Pulmonary artery endothelial cell (primary cell): Measurements from ENCODE around the gene SLC25A21. TPM values are rescaled to one million over a fixed set of nuclear protein-coding genes. Genes with fewer than 3 reads are reported as not detected.

Source experiments
- DNase-seq: peaks from one replicate; pipeline ENCODE4 v3.0.0-alpha.2; 2011; ENCODE audit warnings: low read depth, low spot score
- total RNA-seq: library from RNA; depleted of rRNA; stranded (reverse); fragments of >200 nt; gene quantifications from 2 replicates; pipeline ENCODE4 v1.2.3, GENCODE V29; 2014

The SLC25A21 gene
- total RNA-seq, 1 donor from 2014 or later, result 2.2 TPM

- no peak for DNase-seq
Measured at GRCh38 chr14:37046815-37047214, 125.6 kb downstream of the SLC25A21 start.

GRCh38 chr14:37045340-37046061, 126.9 kb downstream of the SLC25A21 start:
- DNase-seq, result no peak

- DNase-seq, result no peak
Measured at GRCh38 chr14:37037636-37038387, 134.6 kb downstream of the SLC25A21 start.

- no peak for DNase-seq
Measured at GRCh38 chr14:37036669-37037341, 135.6 kb downstream of the SLC25A21 start.

- DNase-seq, result no peak
Measured at GRCh38 chr14:37035401-37035800, 137.0 kb downstream of the SLC25A21 start.

- DNase-seq, result no peak
Measured at GRCh38 chr14:37034410-37035285, 137.8 kb downstream of the SLC25A21 start.

- DNase-seq, result no peak
Measured at GRCh38 chr14:37032863-37033262, 139.5 kb downstream of the SLC25A21 start.

GRCh38 chr14:37027188-37027824, 145.1 kb downstream of the SLC25A21 start:
- no peak for DNase-seq

GRCh38 chr14:37023875-37024565, 148.4 kb downstream of the SLC25A21 start:
- no peak for DNase-seq

GRCh38 chr14:37021390-37021789, 151.0 kb downstream of the SLC25A21 start:
- DNase-seq, result no peak

GRCh38 chr14:37019488-37019887, 152.9 kb downstream of the SLC25A21 start:
- DNase-seq, result no peak

- no peak for DNase-seq
Measured at GRCh38 chr14:37018571-37019240, 153.7 kb downstream of the SLC25A21 start.

- no peak for DNase-seq
Measured at GRCh38 chr14:37013078-37013477, 159.3 kb downstream of the SLC25A21 start.

- DNase-seq, result no peak
Measured at GRCh38 chr14:36998686-36999085, 173.7 kb downstream of the SLC25A21 start.

GRCh38 chr14:36997843-36998242, 174.6 kb downstream of the SLC25A21 start:
- no peak for DNase-seq

- DNase-seq, result no peak
Measured at GRCh38 chr14:36996857-36997590, 175.4 kb downstream of the SLC25A21 start.

GRCh38 chr14:36996133-36996856, 176.1 kb downstream of the SLC25A21 start:
- DNase-seq, result no peak

GRCh38 chr14:36989806-36990205, 182.6 kb downstream of the SLC25A21 start:
- no peak for DNase-seq
